H1 (cell line): ENCODE measurements around the gene CXCL9. TPM values are rescaled to one million over a fixed set of nuclear protein-coding genes. Genes with fewer than 3 reads are reported as not detected.

Experiments
- CHD7 ChIP-seq: fragments of 300-600 bp; sonication (generic); IDR thresholded peaks from 2 replicates; pipeline ENCODE4 v1.7.1; 2012; ENCODE audit warnings: low read length, moderate library complexity, mild to moderate bottlenecking, inconsistent platforms; ENCODE audit not compliant: insufficient replicate concordance
- polyA plus RNA-seq, 7 experiments: library from polyadenylated mRNA; depleted of rRNA in 3 of 7; stranded (reverse) in 5 of 7; unstranded in 2 of 7; fragments of >200 nt in 5 of 7; fragments of 200-250 nt in 2 of 7; gene quantifications; 1 replicate in 5 of 7; 2 replicates in 1 of 7; 4 replicates in 1 of 7; pipeline versions ENCODE4 v1.2.1 to v1.2.3, GENCODE V29; 2011 to 2013; ENCODE audit warnings: missing spikeins in 2 of 7, mixed read lengths in 2 of 7
- total RNA-seq: library from RNA; stranded (reverse); fragmentation: NEBNext Ultra II Directional; extraction: Animal tissue kit (Norgen Biotek cat#: 25700); gene quantifications from 2 replicates; pipeline ENCODE4 v1.2.1, GENCODE V29; 2021

Gene CXCL9
- total and polyA plus RNA-seq, 2 of the 8 experiments (the other 6 are each of a cell fraction or from before 2014, with no cell fraction given): not detected

- no peak for TF ChIP-seq CHD7
Measured at GRCh38 chr4:75997946-75998345, 9.4 kb downstream of the CXCL9 start (continued).
